ENCODE measurements around the gene EXOSC5.

Gene EXOSC5

GRCh38 chr19:41398050-41398418, 875 bp upstream of the EXOSC5 start:
- H3F3A ChIP-seq (ENCODE audit: insufficient read depth, low read length), result no peaks in the 10 kb centered on the region
- H3K9ac ChIP-seq (ENCODE audit: low read length), result peak overlapping the region; percentile 96
- H3K36me3 ChIP-seq (ENCODE audit: insufficient read depth, low read length), result peaks cover 7% of the 10 kb centered on the region; the same call in 1 of the 2 replicates
- no peaks in the 10 kb centered on the region for H4K20me1 ChIP-seq (ENCODE audit: insufficient read depth, low read length)
- H3K27ac ChIP-seq (ENCODE audit: low read depth, low read length, poor library complexity, severe bottlenecking), result peak overlapping the region; percentile 75
- no peaks in the 10 kb centered on the region for H3K9me2 ChIP-seq (ENCODE audit: low read depth, low read length)
- peak overlapping the region; percentile 86 for H3K4me2 ChIP-seq (ENCODE audit: low read length)
- peaks cover 31% of the 10 kb centered on the region for H3K4me1 ChIP-seq (ENCODE audit: insufficient read depth, low read length, severe bottlenecking)
- no peak overlapping the region for H2AFZ ChIP-seq (ENCODE audit: low read length)
- peak overlapping the region; percentile 94 for H3K4me3 ChIP-seq (ENCODE audit: low read depth, low read length, poor library complexity, severe bottlenecking)
- no peaks in the 10 kb centered on the region for H3K9me3 ChIP-seq (ENCODE audit: low read length)
- H3K79me2 ChIP-seq (ENCODE audit: insufficient read depth, low read length), result peaks cover 32% of the 10 kb centered on the region
- no peak for TF ChIP-seq EZH2 (IDR thresholded peaks at IDR 0.05; ENCODE audit: borderline replicate concordance, low read length)
- no peak for TF ChIP-seq CTCF (IDR thresholded peaks at IDR 0.05; ENCODE audit: low read length)
- H3K27me3 ChIP-seq (ENCODE audit: insufficient read depth, low read length), result no peaks in the 10 kb centered on the region

GRCh38 chr19:41395355-41395754, 1.8 kb downstream of the EXOSC5 start:
- Histone ChIP-seq H3K4me1 (ENCODE audit: insufficient read depth, low read length, severe bottlenecking) (peaks cover 31% of the 10 kb centered on the region), H3K4me3 (ENCODE audit: low read depth, low read length, poor library complexity, severe bottlenecking) (peak overlapping the region; percentile 94), H2AFZ (ENCODE audit: low read length) (no peak overlapping the region), H3K9ac (ENCODE audit: low read length) (peak overlapping the region; percentile 94; the same call in 1 of the 2 replicates), H3K9me2 (ENCODE audit: low read depth, low read length) (no peaks in the 10 kb centered on the region), H3K27me3 (ENCODE audit: insufficient read depth, low read length) (no peaks in the 10 kb centered on the region), H3F3A (ENCODE audit: insufficient read depth, low read length) (no peaks in the 10 kb centered on the region), H4K20me1 (ENCODE audit: insufficient read depth, low read length) (no peaks in the 10 kb centered on the region), H3K4me2 (ENCODE audit: low read length) (peak overlapping the region; percentile 93), H3K9me3 (ENCODE audit: low read length) (no peaks in the 10 kb centered on the region), H3K36me3 (ENCODE audit: insufficient read depth, low read length) (peaks cover 31% of the 10 kb centered on the region), H3K27ac (ENCODE audit: low read depth, low read length, poor library complexity, severe bottlenecking) (peak overlapping the region; percentile 10), H3K79me2 (ENCODE audit: insufficient read depth, low read length) (peaks cover 32% of the 10 kb centered on the region)
- TF ChIP-seq EZH2 (IDR thresholded peaks at IDR 0.05; ENCODE audit: borderline replicate concordance, low read length) (no peak), CTCF (IDR thresholded peaks at IDR 0.05; ENCODE audit: low read length) (no peak)

GRCh38 chr19:41392775-41393174, 4.4 kb downstream of the EXOSC5 start:
- H3K4me1 ChIP-seq (ENCODE audit: insufficient read depth, low read length, severe bottlenecking), result peaks cover 17% of the 10 kb centered on the region
- peaks cover 18% of the 10 kb centered on the region for H3K79me2 ChIP-seq (ENCODE audit: insufficient read depth, low read length)
- H3F3A ChIP-seq (ENCODE audit: insufficient read depth, low read length), result no peaks in the 10 kb centered on the region
- no peaks in the 10 kb centered on the region for H4K20me1 ChIP-seq (ENCODE audit: insufficient read depth, low read length)
- no peaks in the 10 kb centered on the region for H3K9me3 ChIP-seq (ENCODE audit: low read length)
- no peak overlapping the region for H3K4me2 ChIP-seq (ENCODE audit: low read length)
- H3K9ac ChIP-seq (ENCODE audit: low read length), result no peak overlapping the region
- H3K27me3 ChIP-seq (ENCODE audit: insufficient read depth, low read length), result no peaks in the 10 kb centered on the region
- no peaks in the 10 kb centered on the region for H3K9me2 ChIP-seq (ENCODE audit: low read depth, low read length)
- no peak for TF ChIP-seq CTCF (IDR thresholded peaks at IDR 0.05; ENCODE audit: low read length)
- no peak for TF ChIP-seq EZH2 (IDR thresholded peaks at IDR 0.05; ENCODE audit: borderline replicate concordance, low read length)
- no peak overlapping the region for H2AFZ ChIP-seq (ENCODE audit: low read length)
- H3K27ac ChIP-seq (ENCODE audit: low read depth, low read length, poor library complexity, severe bottlenecking), result no peak overlapping the region
- H3K36me3 ChIP-seq (ENCODE audit: insufficient read depth, low read length), result peaks cover 44% of the 10 kb centered on the region
- no peak overlapping the region for H3K4me3 ChIP-seq (ENCODE audit: low read depth, low read length, poor library complexity, severe bottlenecking)
